NCI-H146 treated with DMSO at 0.1 percent for 48 hours (cell line): ENCODE data around the gene FHL1.
"Not testable (repeated sequence)": the region's sequence is repeated elsewhere in the genome, so short reads cannot be mapped to it uniquely, and the experiment has no call there.

Experiments
- DNase-seq: peaks from one replicate; lab custom pipeline; 2025; ENCODE audit not compliant: unreplicated experiment; lab: John Stamatoyannopoulos, UW

FHL1 gene

GRCh38 chrX:136146614-136147314, 569 bp upstream of the FHL1 start:
- DNase-seq: no peak

- no peak for DNase-seq
Observed at GRCh38 chrX:136147976-136148375, 643 bp downstream of the FHL1 start.

GRCh38 chrX:136148391-136148790, 1.1 kb downstream of the FHL1 start:
- no peak for DNase-seq

GRCh38 chrX:136154998-136155397, 7.7 kb downstream of the FHL1 start:
- DNase-seq: no peak

GRCh38 chrX:136156560-136157117, 9.3 kb downstream of the FHL1 start:
- DNase-seq: no peak

GRCh38 chrX:136157187-136157586, 9.9 kb downstream of the FHL1 start:
- DNase-seq: no peak

- DNase-seq: no peak
Observed at GRCh38 chrX:136158685-136159084, 11.4 kb downstream of the FHL1 start.

- no peak for DNase-seq
Observed at GRCh38 chrX:136159611-136160025, 12.3 kb downstream of the FHL1 start.

GRCh38 chrX:136162827-136163570, 15.7 kb downstream of the FHL1 start:
- no peak for DNase-seq

GRCh38 chrX:136163689-136164088, 16.4 kb downstream of the FHL1 start:
- no peak for DNase-seq

GRCh38 chrX:136165406-136165805, 18.1 kb downstream of the FHL1 start:
- DNase-seq: no peak

GRCh38 chrX:136166221-136166855, 19.0 kb downstream of the FHL1 start:
- no peak for DNase-seq

GRCh38 chrX:136167989-136168388, 20.7 kb downstream of the FHL1 start:
- not testable (repeated sequence) for DNase-seq

- DNase-seq: peak; percentile 14
Observed at GRCh38 chrX:136168929-136169735, 21.8 kb downstream of the FHL1 start.

- DNase-seq: no peak
Observed at GRCh38 chrX:136170139-136170800, 22.9 kb downstream of the FHL1 start.

- DNase-seq: no peak
Observed at GRCh38 chrX:136171420-136171819, 24.1 kb downstream of the FHL1 start.

- no peak for DNase-seq
Observed at GRCh38 chrX:136176399-136176825, 29.1 kb downstream of the FHL1 start.

GRCh38 chrX:136179133-136179532, 31.8 kb downstream of the FHL1 start:
- no peak for DNase-seq

GRCh38 chrX:136182414-136182813, 35.1 kb downstream of the FHL1 start:
- no peak for DNase-seq

GRCh38 chrX:136183172-136183571, 35.8 kb downstream of the FHL1 start:
- no peak for DNase-seq
